Heart left ventricle (tissue), 13 donors: ENCODE data around the gene OR52N4.

Source experiments
- CTCF ChIP-seq, 12 donors: fragments of 200-600 bp; sonication (generic) in 4 of 12; IDR thresholded peaks; one replicate each; pipeline versions ENCODE4 v1.5.0 to v1.8.0; 2018 to 2022; ENCODE audit warnings: antibody characterized with exemption in 12 of 12, mild to moderate bottlenecking in 5 of 12
- POLR2A ChIP-seq, 2 donors: fragments of 450-650 bp; IDR thresholded peaks; one replicate each; pipeline ENCODE4 v1.6.1; 2017; ENCODE audit warnings: antibody characterized with exemption in 2 of 2, mild to moderate bottlenecking in 2 of 2, moderate library complexity in 2 of 2
- donor health status: ischemic (EF 13 %, LVEDD 7.1; RV severe dilation, severe dysfunction).
- donor health status: DM: no; HTN: yes; CAD: no.
- donor health status: DM: no; HTN: no; CAD: no.
- donor health status: ischemic (EF 25% LVEDD 6.9; RV normal size, moderate dysfunction).
- donor health status: ischemic (EF 25% LVEDD 5.7; RV mildly dilated, moderate dysfunction).
- donor health status: ischemic (EF 35%, LVEDD 5.7; RV mildly dilated, moderate dysfunction).
- donor health status: nonischemic (EF 11% LVEDD 7.7; RV severe dilation, severe dysfunction).
- donor health status: DM: yes; HTN: yes; CAD: no.
- donor health status: PGD.
- donor health status: ischemic (EF 29% LVEDD 5.4; RV normal size, mild dysfunction).
- donor health status: nonischemic (EF 23%, LVEDD 6.1; RV moderate dilation, normal function).

GRCh38 chr11:5767056-5767455 is 13.0 kb downstream of the OR52N4 start:
- TF ChIP-seq POLR2A (IDR thresholded peaks at IDR 0.05) = no peak
- TF ChIP-seq CTCF (IDR thresholded peaks at IDR 0.05) = no peak
